Lung (tissue), 12 donors: Measurements from ENCODE around the gene ERP27. TPM values are rescaled to one million over a fixed set of nuclear protein-coding genes. Genes with fewer than 3 reads are reported as not detected.

Source experiments
- ATAC-seq: fragments of 200-7000 bp; cut with Tn5 transposase; one replicate; pipeline ENCODE4 v1.9.1; 2020; ENCODE audit warnings: moderate number of reproducible peaks; ENCODE audit not compliant: insufficient read depth, low FRiP score
- DNase-seq, 3 donors: peaks; one replicate each; pipeline ENCODE4 v3.0.0-alpha.2; 2013 to 2017
- H3K27ac ChIP-seq, 2 donors: one replicate each; pipeline ENCODE4 v1.5.1; 2013; ENCODE audit warnings: mild to moderate bottlenecking in 2 of 2, moderate library complexity in 2 of 2, control low read depth in 1 of 2, inconsistent platforms in 1 of 2, low read depth in 1 of 2, low read length in 1 of 2
- H3K27me3 ChIP-seq, 3 donors: one replicate each; pipeline ENCODE4 v1.5.1; 2013; ENCODE audit warnings: low read length in 2 of 3; ENCODE audit not compliant: control insufficient read depth in 3 of 3, insufficient read depth in 3 of 3
- H3K36me3 ChIP-seq, 4 donors: one replicate each; pipeline ENCODE4 v1.5.1; 2013; ENCODE audit warnings: low read length in 4 of 4, mild to moderate bottlenecking in 1 of 4, moderate library complexity in 1 of 4; ENCODE audit not compliant: control insufficient read depth in 4 of 4, insufficient read depth in 4 of 4
- H3K4me1 ChIP-seq, 5 donors: one replicate each; pipeline ENCODE4 v1.5.1; 2013; ENCODE audit warnings: low read length in 5 of 5, mild to moderate bottlenecking in 2 of 5, moderate library complexity in 1 of 5; ENCODE audit not compliant: control insufficient read depth in 5 of 5, insufficient read depth in 5 of 5
- H3K4me3 ChIP-seq: one replicate; pipeline ENCODE4 v1.5.1; 2013; ENCODE audit warnings: mild to moderate bottlenecking, control low read depth, moderate library complexity
- H3K9ac ChIP-seq, 2 donors: one replicate each; pipeline ENCODE4 v1.5.1; 2013; ENCODE audit warnings: low read length in 2 of 2, control low read depth in 1 of 2; ENCODE audit not compliant: insufficient read depth in 1 of 2
- H3K9me3 ChIP-seq, 4 donors: one replicate each; pipeline ENCODE4 v1.5.1; 2013; ENCODE audit warnings: low read length in 3 of 4, mild to moderate bottlenecking in 1 of 4, moderate library complexity in 1 of 4; ENCODE audit not compliant: control insufficient read depth in 4 of 4, insufficient read depth in 3 of 4
- CTCF ChIP-seq: IDR thresholded peaks from 2 replicates; pipeline ENCODE4 v1.5.1; 2012; ENCODE audit warnings: mild to moderate bottlenecking; ENCODE audit errors: control extremely low read depth, extremely low read depth
- WGBS, 2 donors: extraction: QIAGEN DNeasy Blood & Tissue Kit; methylation state at CpG; one replicate each; pipeline ENCODE4 v1.1.7; 2013; 5-methylcytosine and 5-hydroxymethylcytosine counted together
- polyA plus RNA-seq, 2 donors: library from polyadenylated mRNA; stranded (reverse); fragments of 200-250 nt; gene quantifications; one replicate each; pipeline ENCODE4 v1.2.1, GENCODE V29; 2013
- total RNA-seq, 2 donors: library from RNA; depleted of rRNA in 1 of 2; stranded (reverse); fragments of >200 nt in 1 of 2; gene quantifications; one replicate each; pipeline ENCODE4 v1.2.1, GENCODE V29; 2014 to 2021
- donor health status: control.
- donor health status: control.
- donor health status: Bipolar disorder and iron deficiency.
- donor health status: healthy.
- donor health status: DM: yes; HTN: yes; CAD: no.

Gene ERP27
- total and polyA plus RNA-seq, 4 donors: 1.9 to 64.6 (median 10.4) TPM

- no peaks in the 10 kb centered on the region for H3K27me3 ChIP-seq
- peaks cover 0 to 7% (median 0%) of the 10 kb centered on the region in 5 donors for H3K4me1 ChIP-seq
- no peaks in the 10 kb centered on the region for H3K9me3 ChIP-seq
- H3K27ac ChIP-seq: no peak overlapping the region
- DNase-seq (no peak), ATAC-seq (no peak)
- 71 to 93% methylated on average over 1 of the region's 1 CpG for WGBS, 2 donors
- H3K4me3 ChIP-seq: no peak overlapping the region
- TF ChIP-seq CTCF: no peak
- peaks cover 0 to 4% (median 1%) of the 10 kb centered on the region in 4 donors for H3K36me3 ChIP-seq
- H3K9ac ChIP-seq: no peak overlapping the region
These were observed 648 bp downstream of the ERP27 start for GRCh38 chr12:14937689-14938088.

- 95 to 98% methylated on average over 3 of the region's 3 CpGs for WGBS, 2 donors
- H3K36me3 ChIP-seq: no peaks in the 10 kb centered on the region
- peaks cover 0 to 7% (median 0%) of the 10 kb centered on the region in 5 donors for H3K4me1 ChIP-seq
- no peak for DNase-seq
- H3K9me3 ChIP-seq: no peaks in the 10 kb centered on the region
- no peak overlapping the region for H3K27ac ChIP-seq
- ATAC-seq: no peak
- H3K27me3 ChIP-seq: no peaks in the 10 kb centered on the region
- H3K4me3 ChIP-seq: no peak overlapping the region
- no peak for TF ChIP-seq CTCF
- H3K9ac ChIP-seq: no peak overlapping the region
These were observed 1.3 kb downstream of the ERP27 start for GRCh38 chr12:14937014-14937413.

- WGBS, 2 donors: 90 to 94% methylated on average over 6 of the region's 6 CpGs
- H3K9ac ChIP-seq: no peak overlapping the region
- peaks cover 0 to 7% (median 0%) of the 10 kb centered on the region in 5 donors for H3K4me1 ChIP-seq
- H3K4me3 ChIP-seq: no peak overlapping the region
- no peak for ATAC-seq
- DNase-seq: no peak
- H3K27me3 ChIP-seq: no peaks in the 10 kb centered on the region
- no peak overlapping the region for H3K27ac ChIP-seq
- no peaks in the 10 kb centered on the region for H3K36me3 ChIP-seq
- no peaks in the 10 kb centered on the region for H3K9me3 ChIP-seq
- no peak for TF ChIP-seq CTCF
These were observed 2.0 kb downstream of the ERP27 start for GRCh38 chr12:14936224-14936861.

DNA sequence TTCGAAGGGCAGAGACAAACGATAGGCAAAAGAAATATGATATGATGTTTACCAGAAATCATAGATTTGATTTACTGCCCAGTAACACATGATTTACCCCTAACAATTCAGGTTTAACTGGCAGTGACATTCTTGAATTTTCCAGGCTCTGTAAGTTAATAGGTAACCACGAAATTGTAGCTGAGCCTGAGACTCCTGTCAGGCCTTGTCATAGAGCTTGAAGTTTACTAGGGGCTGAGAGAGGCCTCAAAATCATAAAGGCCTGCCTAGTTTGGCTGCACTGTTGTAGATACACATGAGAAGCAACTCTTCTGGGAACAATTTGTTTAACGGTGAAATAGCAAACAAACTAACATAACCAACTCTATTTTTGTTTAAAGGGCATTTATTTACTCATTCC is 3.3 kb downstream of the ERP27 start:
- no peak overlapping the region for H3K9ac ChIP-seq
- H3K27ac ChIP-seq: no peak overlapping the region
- H3K4me3 ChIP-seq: no peak overlapping the region
- peak; percentile 21 to 72 (median 44) for DNase-seq
- TF ChIP-seq CTCF: no peak
- no peaks in the 10 kb centered on the region for H3K36me3 ChIP-seq
- peaks cover 0 to 13% (median 0%) of the 10 kb centered on the region in 5 donors for H3K4me1 ChIP-seq
- 62 to 85% methylated on average over 4 of the region's 4 CpGs for WGBS, 2 donors
- H3K27me3 ChIP-seq: no peaks in the 10 kb centered on the region
- no peaks in the 10 kb centered on the region for H3K9me3 ChIP-seq
- ATAC-seq: no peak
